H1 (cell line): ENCODE results near the gene MYCBP2. TPM values are rescaled to one million over a fixed set of nuclear protein-coding genes. Genes with fewer than 3 reads are reported as not detected.

ENCODE experiments used
- CTCF ChIA-PET: fragments of 300-600 bp; sonication (Branson Sonifier 250); formaldehyde crosslinking; loops from one replicate; lab custom pipeline; 2021; ENCODE audit not compliant: partially characterized antibody; lab: Charles Lee
- POLR2A ChIA-PET: fragments of 300-600 bp; sonication (Branson Sonifier 250); formaldehyde crosslinking; loops from one replicate; lab custom pipeline; 2021; ENCODE audit warnings: inconsistent platforms; ENCODE audit not compliant: partially characterized antibody; lab: Charles Lee
- DNase-seq, 2 experiments: peaks; one replicate each; pipeline versions ENCODE4 v3.0.0 to v3.0.0-alpha.2; 2010 to 2022; ENCODE audit warnings: low spot score in 2 of 2, low read depth in 1 of 2, mixed read lengths in 1 of 2
- FAIRE-seq: peaks from 2 replicates; lab custom pipeline; 2011; peaks lifted over from hg19 to GRCh38; lab: Jason Lieb, UNC
- H2AFZ ChIP-seq: 2 replicates; pipeline ENCODE4 v1.8.1; 2012; ENCODE audit warnings: low read length, inconsistent platforms
- H2AK5ac ChIP-seq: 2 replicates; pipeline ENCODE4 v1.6.1; 2013; ENCODE audit warnings: low read depth, low read length
- H2BK120ac ChIP-seq: replicated peaks from 2 replicates; pipeline ENCODE3; 2013; ENCODE audit warnings: low read depth, low read length, inconsistent platforms
- H2BK12ac ChIP-seq: 2 replicates; pipeline ENCODE4 v1.6.1; 2013; ENCODE audit warnings: low read depth, low read length
- H2BK15ac ChIP-seq: 2 replicates; pipeline ENCODE4 v1.6.1; 2013; ENCODE audit warnings: low read length
- H2BK20ac ChIP-seq: 2 replicates; pipeline ENCODE4 v1.6.1; 2013; ENCODE audit warnings: low read length
- H2BK5ac ChIP-seq: 2 replicates; pipeline ENCODE4 v1.6.1; 2013; ENCODE audit warnings: low read depth, low read length
- H3K14ac ChIP-seq: 2 replicates; pipeline ENCODE4 v1.6.1; 2013; ENCODE audit warnings: inconsistent platforms; ENCODE audit not compliant: insufficient read length
- H3K18ac ChIP-seq: 2 replicates; pipeline ENCODE4 v1.6.1; 2013; ENCODE audit warnings: low read length; ENCODE audit errors: extremely low read depth
- H3K23ac ChIP-seq: 2 replicates; pipeline ENCODE4 v1.6.1; 2013; ENCODE audit warnings: inconsistent platforms; ENCODE audit not compliant: insufficient read length
- H3K23me2 ChIP-seq: 2 replicates; pipeline ENCODE4 v1.6.1; 2013; ENCODE audit warnings: low read depth, low read length
- H3K27ac ChIP-seq: 2 replicates; pipeline ENCODE4 v1.6.1; 2011; ENCODE audit warnings: low read depth, low read length, inconsistent platforms
- H3K27me3 ChIP-seq, 4 experiments: replicated peaks in 1 of 4; 1 replicate in 1 of 4; 2 replicates in 3 of 4; pipeline versions ENCODE4 v1.6.1 to v1.8.1; 2011 to 2013; ENCODE audit warnings: low read length in 3 of 4, mild to moderate bottlenecking in 3 of 4, inconsistent platforms in 2 of 4, mixed read lengths in 2 of 4, moderate library complexity in 1 of 4; ENCODE audit not compliant: control insufficient read depth in 3 of 4, insufficient read depth in 3 of 4; ENCODE audit errors: extremely low read depth in 1 of 4
- H3K36me3 ChIP-seq, 4 experiments: 2 replicates each; pipeline versions ENCODE4 v1.6.1 to v1.8.1; 2011 to 2013; ENCODE audit warnings: mild to moderate bottlenecking in 4 of 4, low read length in 3 of 4, moderate library complexity in 2 of 4, control low read depth in 1 of 4, inconsistent platforms in 1 of 4; ENCODE audit not compliant: insufficient read depth in 4 of 4, control insufficient read depth in 2 of 4
- H3K4ac ChIP-seq: replicated peaks from 2 replicates; pipeline ENCODE3; 2013; ENCODE audit warnings: low read length, low read depth, mixed read lengths, inconsistent platforms; ENCODE audit not compliant: insufficient read length
- H3K4me1 ChIP-seq, 4 experiments: replicated peaks in 1 of 4; 1 replicate in 1 of 4; 2 replicates in 3 of 4; pipeline versions ENCODE4 v1.6.1 to v1.8.1; 2011 to 2013; ENCODE audit warnings: low read length in 3 of 4, inconsistent platforms in 2 of 4, mixed read lengths in 1 of 4; ENCODE audit not compliant: insufficient read depth in 4 of 4, control insufficient read depth in 3 of 4
- H3K4me2 ChIP-seq, 2 experiments: 2 replicates each; pipeline versions ENCODE4 v1.6.1 to v1.8.1; 2011 to 2013; ENCODE audit warnings: low read depth in 2 of 2, low read length in 2 of 2, control low read depth in 1 of 2, inconsistent platforms in 1 of 2, mild to moderate bottlenecking in 1 of 2; ENCODE audit not compliant: insufficient read depth in 1 of 2
- H3K4me3 ChIP-seq, 4 experiments: fragments of 200-600, 300-600 bp in 1 of 4; sonication (generic), shearing (Covaris generic), sonication (Bioruptor Twin) in 1 of 4; 2 replicates each; pipeline versions ENCODE4 v1.5.1 to v1.8.1; 2011 to 2016; ENCODE audit warnings: low read length in 4 of 4, low read depth in 3 of 4, control low read depth in 2 of 4, inconsistent platforms in 2 of 4, mild to moderate bottlenecking in 2 of 4, mixed read lengths in 1 of 4, moderate library complexity in 1 of 4; ENCODE audit not compliant: insufficient read depth in 2 of 4; ENCODE audit errors: extremely low read depth in 1 of 4
- H3K56ac ChIP-seq: replicated peaks from 2 replicates; pipeline ENCODE3; 2013; ENCODE audit warnings: low read depth, mild to moderate bottlenecking, mixed read lengths, low read length, inconsistent platforms; ENCODE audit not compliant: insufficient read length
- H3K79me1 ChIP-seq: 2 replicates; pipeline ENCODE4 v1.6.1; 2013; ENCODE audit warnings: low read depth, low read length, control low read depth
- H3K79me2 ChIP-seq, 2 experiments: 2 replicates each; pipeline versions ENCODE4 v1.6.1 to v1.8.1; 2012 to 2013; ENCODE audit warnings: low read length in 2 of 2, mild to moderate bottlenecking in 2 of 2, inconsistent platforms in 1 of 2; ENCODE audit not compliant: insufficient read depth in 2 of 2, control insufficient read depth in 1 of 2
- H3K9ac ChIP-seq, 4 experiments: replicated peaks in 1 of 4; 1 replicate in 1 of 4; 2 replicates in 3 of 4; pipeline versions ENCODE4 v1.6.1 to v1.8.1; 2011 to 2013; ENCODE audit warnings: low read depth in 3 of 4, low read length in 3 of 4, control low read depth in 2 of 4, mild to moderate bottlenecking in 2 of 4, moderate library complexity in 2 of 4, inconsistent platforms in 1 of 4; ENCODE audit errors: extremely low read depth in 1 of 4
- H3K9me3 ChIP-seq, 2 experiments: 2 replicates each; pipeline versions ENCODE4 v1.6.1 to v1.8.1; 2012 to 2013; ENCODE audit warnings: mild to moderate bottlenecking in 2 of 2, moderate library complexity in 2 of 2, control low read depth in 1 of 2, inconsistent platforms in 1 of 2, low read depth in 1 of 2, low read length in 1 of 2, mixed read lengths in 1 of 2; ENCODE audit not compliant: insufficient read depth in 2 of 2
- H4K20me1 ChIP-seq, 2 experiments: replicated peaks in 1 of 2; 2 replicates each; pipeline versions ENCODE3 to v1.8.1; 2011 to 2013; ENCODE audit warnings: inconsistent platforms in 2 of 2, low read length in 2 of 2, mild to moderate bottlenecking in 1 of 2; ENCODE audit not compliant: insufficient read depth in 2 of 2, control insufficient read depth in 1 of 2
- H4K5ac ChIP-seq: 2 replicates; pipeline ENCODE4 v1.6.1; 2013; ENCODE audit warnings: low read length, low read depth, mixed read lengths, inconsistent platforms; ENCODE audit not compliant: insufficient read length
- H4K8ac ChIP-seq: 2 replicates; pipeline ENCODE4 v1.8.0; 2013; ENCODE audit warnings: mild to moderate bottlenecking, moderate library complexity, low read length, inconsistent platforms; ENCODE audit not compliant: insufficient read depth; ENCODE audit errors: extremely low read depth
- H4K91ac ChIP-seq: replicated peaks from 2 replicates; pipeline ENCODE3; 2013; ENCODE audit warnings: low read length, mixed read lengths, inconsistent platforms; ENCODE audit not compliant: insufficient read length
- GTF2F1 ChIP-seq: IDR thresholded peaks from 2 replicates; pipeline ENCODE4 v1.6.1; 2012; ENCODE audit warnings: low read depth, low read length, improper control_type of control experiment, borderline replicate concordance
- KDM1A ChIP-seq: fragments of 200-600, 300-600 bp; sonication (generic); IDR thresholded peaks from 2 replicates; pipeline ENCODE4 v1.7.1; 2016; ENCODE audit warnings: mild to moderate bottlenecking, low read length, borderline replicate concordance
- KDM4A ChIP-seq: IDR thresholded peaks from one replicate; pipeline ENCODE4 v1.7.1; 2012; ENCODE audit warnings: low read depth, mild to moderate bottlenecking, moderate library complexity, low read length, inconsistent platforms; ENCODE audit not compliant: severe bottlenecking
- POLR2A ChIP-seq, 2 experiments: IDR thresholded peaks; 1 replicate in 1 of 2; 2 replicates in 1 of 2; pipeline ENCODE4 v1.6.1; 2011; ENCODE audit warnings: low read depth in 2 of 2, low read length in 2 of 2, mild to moderate bottlenecking in 2 of 2; ENCODE audit errors: control extremely low read depth in 1 of 2
- SAP30 ChIP-seq: fragments of 300-600 bp; sonication (generic); IDR thresholded peaks from 2 replicates; pipeline ENCODE4 v1.7.1; 2012; ENCODE audit warnings: low read length, moderate library complexity, mild to moderate bottlenecking, inconsistent platforms; ENCODE audit not compliant: insufficient read depth, insufficient replicate concordance
- SP1 ChIP-seq: IDR thresholded peaks from 2 replicates; pipeline ENCODE4 v1.6.1; 2011; ENCODE audit warnings: low read depth, low read length
- TCF12 ChIP-seq: IDR thresholded peaks from 2 replicates; pipeline ENCODE4 v1.6.1; 2011; ENCODE audit warnings: low read depth, mild to moderate bottlenecking, low read length
- WGBS, 2 experiments: shearing (Covaris generic) in 1 of 2; methylation state at CpG; one replicate each; pipeline versions ENCODE4 v1.1.6 to v1.1.7; 2013 to 2015; ENCODE audit warnings: low lambda C conversion rate in 2 of 2, mixed read lengths in 2 of 2, inconsistent platforms in 1 of 2, low coverage in 1 of 2, missing lambda C conversion rate in 1 of 2; ENCODE audit not compliant: insufficient replicate concordance in 2 of 2, insufficient coverage in 1 of 2, insufficient read length in 1 of 2; ENCODE audit errors: extremely low coverage in 1 of 2, missing lambda C conversion rate in 1 of 2; 5-methylcytosine and 5-hydroxymethylcytosine counted together
- polyA plus RNA-seq, 7 experiments: library from polyadenylated mRNA; depleted of rRNA in 3 of 7; stranded (reverse) in 5 of 7; unstranded in 2 of 7; fragments of >200 nt in 5 of 7; fragments of 200-250 nt in 2 of 7; gene quantifications; 1 replicate in 5 of 7; 2 replicates in 1 of 7; 4 replicates in 1 of 7; pipeline versions ENCODE4 v1.2.1 to v1.2.3, GENCODE V29; 2011 to 2013; ENCODE audit warnings: missing spikeins in 2 of 7, mixed read lengths in 2 of 7
- total RNA-seq: library from RNA; stranded (reverse); fragmentation: NEBNext Ultra II Directional; extraction: Animal tissue kit (Norgen Biotek cat#: 25700); gene quantifications from 2 replicates; pipeline ENCODE4 v1.2.1, GENCODE V29; 2021

MYCBP2 gene
- total and polyA plus RNA-seq, 2 of the 8 experiments (the other 6 are each of a cell fraction or from before 2014, with no cell fraction given), result 19.0 to 52.1 TPM

DNA sequence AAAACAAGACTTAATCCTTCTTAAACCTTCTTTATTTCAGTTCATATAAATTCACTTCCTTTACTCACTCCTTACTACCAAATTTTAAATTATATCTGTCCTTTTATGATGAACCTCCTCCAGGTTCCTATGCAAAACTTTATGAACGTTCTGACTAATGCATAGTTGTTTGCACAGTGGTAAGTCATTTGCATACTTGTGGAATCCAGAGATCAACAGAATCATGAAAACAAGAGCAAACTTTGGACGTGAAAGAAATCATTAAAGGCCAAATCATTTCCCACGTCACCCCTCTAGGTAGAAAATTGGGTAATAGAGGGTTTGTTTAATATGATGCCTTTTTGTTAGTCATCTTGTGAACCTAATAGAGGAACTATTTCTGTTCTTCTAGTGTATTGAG is 32.3 kb upstream of the MYCBP2 start:
- DNase-seq, result no peak
- 93% methylated on average over 3 of the region's 3 CpGs; no CpG with 5 or more reads in 1 of the 2 experiments for WGBS, 2 experiments
- Histone ChIP-seq H2BK20ac (no peak overlapping the region), H3K36me3 (no peaks in the 10 kb centered on the region), H3K23me2 (no peaks in the 10 kb centered on the region), H2BK12ac (no peak overlapping the region), H4K8ac (no peak overlapping the region), H3K4ac (no peak overlapping the region), H3K27me3 (no peaks in the 10 kb centered on the region), H3K79me1 (no peaks in the 10 kb centered on the region), H2BK120ac (no peak overlapping the region), H2AFZ (no peak overlapping the region), H3K27ac (no peak overlapping the region), H2BK5ac (no peak overlapping the region), H3K79me2 (no peaks in the 10 kb centered on the region)
- CTCF ChIA-PET, result interaction anchor here (0.8 kb wide), 1 partner anchor 10 kb away, joined by 3 read pairs; no protein-coding TSS in a partner anchor
- no peak for TF ChIP-seq KDM1A
- TF ChIP-seq KDM4A, result no peak
- TF ChIP-seq GTF2F1, result no peak
- no peak for TF ChIP-seq SAP30
- TF ChIP-seq POLR2A (IDR thresholded peaks at IDR 0.05; ENCODE audit: control extremely low read depth in 1 of 2, low read depth in 2 of 2, low read length in 2 of 2), result no peak
- TF ChIP-seq TCF12, result no peak
- TF ChIP-seq SP1, result no peak
- TF ChIP-seq, all 59 proteins: peak for 0
- Histone ChIP-seq H2BK15ac (no peak overlapping the region), H3K56ac (no peak overlapping the region), H3K4me2 (no peak overlapping the region), H4K91ac (no peak overlapping the region), H3K14ac (no peak overlapping the region), H3K23ac (no peak overlapping the region), H3K9me3 (no peaks in the 10 kb centered on the region), H3K9ac (no peak overlapping the region), H4K20me1 (peaks cover 0 to 2% of the 10 kb centered on the region in 2 experiments), H2AK5ac (no peak overlapping the region), H4K5ac (no peak overlapping the region), H3K4me1 (no peaks in the 10 kb centered on the region), H3K4me3 (no peak overlapping the region), H3K18ac (no peak overlapping the region)
- POLR2A ChIA-PET, result no interaction called here
- no peak for FAIRE-seq
